ENCODE data around the gene PMCH. TPM values are rescaled to one million over a fixed set of nuclear protein-coding genes. Genes with fewer than 3 reads are reported as not detected.

Gene PMCH
- total RNA-seq, 4 donors from 2014 or later: not detected

GRCh38 chr12:102215992-102216691 is 18.5 kb upstream of the PMCH start:
- Histone ChIP-seq H3K4me3 (no peak overlapping the region), H3K9me3 (no peaks in the 10 kb centered on the region)

GRCh38 chr12:102204025-102204424 is 6.4 kb upstream of the PMCH start:
- Histone ChIP-seq H3K4me3 (no peak overlapping the region), H3K36me3 (no peaks in the 10 kb centered on the region), H3K4me1 (no peaks in the 10 kb centered on the region), H3K27me3 (no peaks in the 10 kb centered on the region), H3K9me3 (peaks cover 7% of the 10 kb centered on the region), H3K27ac (no peak overlapping the region)
- 95% methylated on average over 2 of the region's 2 CpGs for WGBS
- DNase-seq (ENCODE audit: low spot score in 2 of 2): no peak
- TF ChIP-seq POLR2AphosphoS5 (IDR thresholded peaks at IDR 0.05): no peak
- TF ChIP-seq EP300 (IDR thresholded peaks at IDR 0.05): no peak
- TF ChIP-seq CTCF (IDR thresholded peaks at IDR 0.05): no peak
- TF ChIP-seq POLR2A (IDR thresholded peaks at IDR 0.05): no peak

More at GRCh38 chr12:102215992-102216691, 18.5 kb upstream of the PMCH start:
- Histone ChIP-seq H3K27me3 (no peaks in the 10 kb centered on the region), H3K27ac (no peak overlapping the region), H3K4me1 (no peaks in the 10 kb centered on the region), H3K36me3 (no peaks in the 10 kb centered on the region)
- 76% methylated on average over 5 of the region's 5 CpGs for WGBS
- no peak for DNase-seq (ENCODE audit: low spot score in 2 of 2)
- TF ChIP-seq EP300 (IDR thresholded peaks at IDR 0.05): no peak

- H3K9me3 ChIP-seq: no peaks in the 10 kb centered on the region
- no peak overlapping the region for H3K4me3 ChIP-seq
- WGBS: 83% methylated on average over 4 of the region's 4 CpGs
- H3K4me1 ChIP-seq: no peaks in the 10 kb centered on the region
- DNase-seq (ENCODE audit: low spot score in 2 of 2): no peak
- no peaks in the 10 kb centered on the region for H3K27me3 ChIP-seq
- no peak overlapping the region for H3K27ac ChIP-seq
- TF ChIP-seq POLR2AphosphoS5 (IDR thresholded peaks at IDR 0.05) (no peak), POLR2A (IDR thresholded peaks at IDR 0.05) (no peak), EP300 (IDR thresholded peaks at IDR 0.05) (no peak), CTCF (IDR thresholded peaks at IDR 0.05) (no peak)
- no peaks in the 10 kb centered on the region for H3K36me3 ChIP-seq
Measured at GRCh38 chr12:102202556-102202955, 4.9 kb upstream of the PMCH start.

- H3K9me3 ChIP-seq: no peaks in the 10 kb centered on the region
- TF ChIP-seq CTCF (IDR thresholded peaks at IDR 0.05) (no peak), EP300 (IDR thresholded peaks at IDR 0.05) (no peak), POLR2AphosphoS5 (IDR thresholded peaks at IDR 0.05) (no peak), POLR2A (IDR thresholded peaks at IDR 0.05) (no peak)
Measured at GRCh38 chr12:102201436-102202061, 3.9 kb upstream of the PMCH start.

GRCh38 chr12:102195826-102196225 is 1.8 kb downstream of the PMCH start:
- DNase-seq (ENCODE audit: low spot score in 2 of 2): no peak
- no peak overlapping the region for H3K4me3 ChIP-seq
- WGBS: 76% methylated on average over 4 of the region's 4 CpGs
- no peaks in the 10 kb centered on the region for H3K4me1 ChIP-seq
- TF ChIP-seq POLR2AphosphoS5 (IDR thresholded peaks at IDR 0.05): no peak
- TF ChIP-seq EP300 (IDR thresholded peaks at IDR 0.05): no peak
- TF ChIP-seq POLR2A (IDR thresholded peaks at IDR 0.05): no peak
- no peak for TF ChIP-seq CTCF (IDR thresholded peaks at IDR 0.05)
- H3K36me3 ChIP-seq: no peaks in the 10 kb centered on the region
- no peak overlapping the region for H3K27ac ChIP-seq
- no peaks in the 10 kb centered on the region for H3K9me3 ChIP-seq
- no peaks in the 10 kb centered on the region for H3K27me3 ChIP-seq

More at GRCh38 chr12:102201436-102202061, 3.9 kb upstream of the PMCH start:
- no peak for DNase-seq (ENCODE audit: low spot score in 2 of 2)
- 62% methylated on average over 3 of the region's 3 CpGs for WGBS
- Histone ChIP-seq H3K4me1 (no peaks in the 10 kb centered on the region), H3K4me3 (no peak overlapping the region), H3K27ac (no peak overlapping the region), H3K36me3 (no peaks in the 10 kb centered on the region), H3K27me3 (no peaks in the 10 kb centered on the region)
